ENCODE results near the gene RBM22. TPM values are rescaled to one million over a fixed set of nuclear protein-coding genes. Genes with fewer than 3 reads are reported as not detected.

The RBM22 gene
- total RNA-seq, 1 donor from 2014 or later, result 66.8 TPM

GRCh38 chr5:150663936-150664335, 36.9 kb downstream of the RBM22 start:
- Mint-ChIP-seq H3K9me3 (no peaks in the 10 kb centered on the region), H3K27me3 (ENCODE audit: low read depth) (peaks cover 2% of the 10 kb centered on the region), H3K27ac (no peak overlapping the region), H3K36me3 (no peaks in the 10 kb centered on the region), H3K4me3 (no peak overlapping the region), H3K4me1 (peaks cover 21% of the 10 kb centered on the region)
- TF ChIP-seq, protein P1, sequence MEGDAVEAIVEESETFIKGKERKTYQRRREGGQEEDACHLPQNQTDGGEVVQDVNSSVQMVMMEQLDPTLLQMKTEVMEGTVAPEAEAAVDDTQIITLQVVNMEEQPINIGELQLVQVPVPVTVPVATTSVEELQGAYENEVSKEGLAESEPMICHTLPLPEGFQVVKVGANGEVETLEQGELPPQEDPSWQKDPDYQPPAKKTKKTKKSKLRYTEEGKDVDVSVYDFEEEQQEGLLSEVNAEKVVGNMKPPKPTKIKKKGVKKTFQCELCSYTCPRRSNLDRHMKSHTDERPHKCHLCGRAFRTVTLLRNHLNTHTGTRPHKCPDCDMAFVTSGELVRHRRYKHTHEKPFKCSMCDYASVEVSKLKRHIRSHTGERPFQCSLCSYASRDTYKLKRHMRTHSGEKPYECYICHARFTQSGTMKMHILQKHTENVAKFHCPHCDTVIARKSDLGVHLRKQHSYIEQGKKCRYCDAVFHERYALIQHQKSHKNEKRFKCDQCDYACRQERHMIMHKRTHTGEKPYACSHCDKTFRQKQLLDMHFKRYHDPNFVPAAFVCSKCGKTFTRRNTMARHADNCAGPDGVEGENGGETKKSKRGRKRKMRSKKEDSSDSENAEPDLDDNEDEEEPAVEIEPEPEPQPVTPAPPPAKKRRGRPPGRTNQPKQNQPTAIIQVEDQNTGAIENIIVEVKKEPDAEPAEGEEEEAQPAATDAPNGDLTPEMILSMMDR (IDR thresholded peaks at IDR 0.05; ENCODE audit: unreplicated experiment), result no peak
- DNase-seq (ENCODE audit: low spot score in 2 of 2, unreplicated experiment in 2 of 2), result no peak

- TF ChIP-seq, protein P1 (IDR thresholded peaks at IDR 0.05; ENCODE audit: unreplicated experiment), result no peak
- peaks cover 21% of the 10 kb centered on the region for H3K4me1 Mint-ChIP-seq
- H3K4me3 Mint-ChIP-seq, result no peak overlapping the region
- DNase-seq (ENCODE audit: low spot score in 2 of 2, unreplicated experiment in 2 of 2), result peak in 1 of 2 experiments; percentile 34
- peaks cover 2% of the 10 kb centered on the region for H3K27me3 Mint-ChIP-seq (ENCODE audit: low read depth)
- H3K36me3 Mint-ChIP-seq, result no peaks in the 10 kb centered on the region
- H3K27ac Mint-ChIP-seq, result no peak overlapping the region
- no peaks in the 10 kb centered on the region for H3K9me3 Mint-ChIP-seq
Observed at GRCh38 chr5:150662731-150663516, 37.9 kb downstream of the RBM22 start.

DNA sequence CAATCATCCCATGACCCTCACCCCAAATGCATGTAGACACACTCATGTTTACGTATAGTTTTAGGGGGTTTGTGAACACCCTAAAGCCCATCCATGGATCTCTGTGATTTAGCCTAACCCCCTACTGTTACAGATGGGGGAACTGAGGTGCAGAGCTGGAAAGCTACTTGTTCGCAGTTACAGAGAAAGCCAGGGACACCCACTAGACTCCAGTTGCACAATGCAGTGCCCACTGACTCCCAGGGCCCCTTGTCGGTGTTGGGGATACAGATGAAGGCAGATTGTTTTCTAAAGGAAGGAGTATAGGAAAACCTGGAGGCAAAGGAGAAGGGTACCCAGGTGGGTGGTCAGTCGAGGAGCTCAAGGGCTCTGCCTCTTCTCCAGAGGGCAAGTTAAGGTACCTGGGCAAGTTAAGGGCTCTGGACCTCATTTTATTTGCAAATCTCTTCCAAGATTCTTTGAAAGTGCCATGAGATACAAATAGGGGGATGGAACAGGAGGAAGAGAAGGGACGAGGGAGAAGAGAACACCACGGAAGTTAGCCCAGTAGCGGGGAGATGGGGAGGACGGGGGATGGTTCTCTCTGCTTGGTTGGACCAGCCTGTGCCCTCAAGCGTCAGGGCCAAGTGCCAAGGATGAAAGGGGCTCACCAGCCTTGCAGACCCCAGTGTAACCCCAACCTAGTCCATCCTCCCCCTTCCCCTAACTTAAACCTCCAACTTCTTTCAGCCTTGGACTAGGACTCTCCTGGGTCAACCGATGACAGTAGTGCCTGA, 38.9 kb downstream of the RBM22 start:
- H3K4me1 Mint-ChIP-seq, result peaks cover 27% of the 10 kb centered on the region
- TF ChIP-seq, protein P1 (IDR thresholded peaks at IDR 0.05; ENCODE audit: unreplicated experiment), result no peak
- no peak overlapping the region for H3K4me3 Mint-ChIP-seq
- no peak overlapping the region for H3K27ac Mint-ChIP-seq
- DNase-seq (ENCODE audit: low spot score in 2 of 2, unreplicated experiment in 2 of 2), result peak in 1 of 2 experiments; percentile 9
- H3K27me3 Mint-ChIP-seq (ENCODE audit: low read depth), result peaks cover 2% of the 10 kb centered on the region
- H3K36me3 Mint-ChIP-seq, result no peaks in the 10 kb centered on the region
- no peaks in the 10 kb centered on the region for H3K9me3 Mint-ChIP-seq

DNA sequence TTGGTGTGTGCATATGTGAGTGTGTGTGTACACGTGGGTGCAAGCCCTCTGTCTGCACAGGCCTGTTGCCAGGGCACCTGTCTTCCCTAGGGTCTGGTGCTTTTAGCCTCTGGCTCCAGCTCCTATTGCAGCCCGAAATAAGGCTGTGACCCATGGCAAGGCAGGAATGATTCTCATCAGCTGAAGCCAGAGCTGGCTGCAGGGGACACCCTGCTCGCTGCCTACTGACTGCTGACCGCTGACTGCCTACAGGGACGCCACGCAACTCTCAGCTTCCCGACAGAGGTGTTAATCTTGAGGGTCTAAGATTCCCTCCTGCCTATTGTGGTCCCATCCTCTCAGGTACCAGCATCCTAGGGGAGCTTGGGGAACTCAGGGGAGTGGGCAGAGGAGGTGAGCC, 39.8 kb downstream of the RBM22 start, which contains the start of gene MYOZ3:
Gene MYOZ3, plus strand, starts transcription at position 166 of the 400 bp plus-strand sequence. CDS start 1,691 bp downstream, outside the sequence.
- no peak within 1 kb of the TSS for H3K4me3 Mint-ChIP-seq
- H3K36me3 Mint-ChIP-seq, result no peaks in the 10 kb centered on the region

DNA sequence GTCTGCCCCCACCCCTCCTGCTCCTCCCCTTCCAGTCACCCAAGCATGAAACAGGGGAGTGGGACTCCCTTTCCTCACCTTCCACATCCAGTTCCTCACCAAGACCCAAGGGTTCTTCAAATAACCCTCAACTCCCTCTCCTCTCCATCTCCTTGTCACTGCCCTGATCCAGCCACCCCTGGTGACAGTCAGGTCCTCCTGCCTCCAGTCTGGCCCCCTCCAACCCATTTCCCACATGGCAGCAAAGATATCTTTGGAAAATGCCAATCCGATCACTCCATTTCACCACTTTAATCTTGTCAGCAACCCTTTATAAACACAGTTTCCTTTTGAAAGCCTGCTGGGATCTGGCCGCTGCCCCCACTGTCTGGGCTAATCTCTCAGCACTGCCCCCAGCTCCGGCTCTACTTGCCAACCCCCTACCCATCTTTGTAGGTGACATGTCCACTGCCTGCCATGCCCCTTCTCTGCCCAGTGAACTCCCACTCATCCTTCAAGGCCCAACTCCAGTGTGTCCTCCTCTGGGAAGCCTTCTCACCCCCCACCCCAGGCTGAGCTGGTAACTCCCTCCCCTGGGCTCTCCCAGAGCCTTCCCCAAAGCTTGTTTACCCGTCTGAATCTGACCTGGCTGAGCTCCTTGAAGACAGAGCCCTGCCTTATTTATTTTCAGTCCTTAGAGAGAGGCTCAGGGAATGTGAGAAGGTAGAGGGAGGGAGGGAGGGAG, 40.6 kb downstream of the RBM22 start:
- DNase-seq (ENCODE audit: low spot score in 2 of 2, unreplicated experiment in 2 of 2), result peak in 1 of 2 experiments; percentile 37
- H3K27ac Mint-ChIP-seq, result peak overlapping the region; percentile 88

More for the DNA sequence above, 39.8 kb downstream of the RBM22 start, which contains the start of gene MYOZ3:
- TF ChIP-seq, protein P1 (IDR thresholded peaks at IDR 0.05; ENCODE audit: unreplicated experiment), result no peak
- no peak for DNase-seq (ENCODE audit: low spot score in 2 of 2, unreplicated experiment in 2 of 2)
- Mint-ChIP-seq H3K9me3 (no peaks in the 10 kb centered on the region), H3K4me1 (peaks cover 27% of the 10 kb centered on the region), H3K27me3 (ENCODE audit: low read depth) (peaks cover 2% of the 10 kb centered on the region), H3K27ac (peak within 1 kb of the TSS; percentile 88)

More for the DNA sequence above, 40.6 kb downstream of the RBM22 start:
- H3K4me3 Mint-ChIP-seq, result no peak overlapping the region
- H3K4me1 Mint-ChIP-seq, result peaks cover 30% of the 10 kb centered on the region
- peaks cover 2% of the 10 kb centered on the region for H3K27me3 Mint-ChIP-seq (ENCODE audit: low read depth)
- no peaks in the 10 kb centered on the region for H3K9me3 Mint-ChIP-seq
- TF ChIP-seq, protein P1 (IDR thresholded peaks at IDR 0.05; ENCODE audit: unreplicated experiment), result no peak
- no peaks in the 10 kb centered on the region for H3K36me3 Mint-ChIP-seq

Data from mesothelial cell of epicardium (in vitro differentiated cells).